ENCODE data around the gene ZNF74.

The ZNF74 gene

DNA sequence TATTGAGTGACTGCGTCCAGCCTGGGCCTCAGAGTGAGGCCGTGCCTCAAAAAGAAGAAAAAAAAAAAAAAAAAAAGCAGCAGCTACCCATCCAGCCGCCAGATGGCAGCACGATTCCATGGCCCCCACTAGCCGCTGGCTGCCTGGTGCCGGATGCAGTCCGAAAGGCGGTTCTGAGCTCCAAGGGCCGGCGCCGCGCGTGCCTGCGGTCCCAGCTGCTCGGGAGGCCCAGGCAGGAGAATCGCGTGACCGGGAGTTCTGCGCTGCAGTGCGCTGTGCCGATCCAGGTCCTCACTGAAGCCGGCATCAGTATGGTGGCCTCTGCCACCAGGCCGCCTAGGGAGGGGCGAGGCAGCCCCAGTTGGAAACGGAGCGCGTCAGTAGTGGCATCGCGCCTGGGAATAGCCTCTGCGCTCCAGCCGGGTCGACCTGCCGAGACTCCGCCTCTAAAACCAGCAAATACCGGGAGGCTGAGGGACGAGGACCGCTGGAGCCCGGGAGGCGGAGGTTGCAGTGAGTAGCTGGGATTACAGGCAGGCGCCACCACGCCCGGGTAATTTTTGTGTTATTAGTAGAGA is 24.3 kb downstream of the ZNF74 start:
- peak overlapping the region; percentile 64 for H3K4me2 ChIP-seq (ENCODE audit: insufficient read depth, low read length)
- ATAC-seq (ENCODE audit: insufficient read depth, low read depth) (peak; percentile 63), DNase-seq (peak; percentile 68)
- H3K27me3 ChIP-seq (ENCODE audit: insufficient read depth, low read length, poor library complexity) = no peaks in the 10 kb centered on the region
- no peak overlapping the region for H3K27ac ChIP-seq (ENCODE audit: low read length)
- peak overlapping the region in 1 of 2 experiments; percentile 46; a peak in 2 of 4 replicates for H3K4me3 ChIP-seq (ENCODE audit: low read depth in 1 of 2, low read length in 2 of 2)
- no peaks in the 10 kb centered on the region for H3K36me3 ChIP-seq (ENCODE audit: insufficient read depth, low read length)
- no peaks in the 10 kb centered on the region for H3K9me3 ChIP-seq (ENCODE audit: insufficient read depth, low read length, severe bottlenecking)
- peak overlapping the region; percentile 76 for H2AFZ ChIP-seq (ENCODE audit: low read depth, low read length)
- H3K9ac ChIP-seq (ENCODE audit: low read depth, low read length) = peak overlapping the region; percentile 25
- H4K20me1 ChIP-seq (ENCODE audit: insufficient read depth, low read length) = 0 out of 2 replicates have a peak, but pooled peaks cover 2% of the 10 kb centered on the region
- no peak for TF ChIP-seq EZH2 (IDR thresholded peaks at IDR 0.05; ENCODE audit: borderline replicate concordance, low read depth, low read length, severe bottlenecking)
- TF ChIP-seq, protein P1, sequence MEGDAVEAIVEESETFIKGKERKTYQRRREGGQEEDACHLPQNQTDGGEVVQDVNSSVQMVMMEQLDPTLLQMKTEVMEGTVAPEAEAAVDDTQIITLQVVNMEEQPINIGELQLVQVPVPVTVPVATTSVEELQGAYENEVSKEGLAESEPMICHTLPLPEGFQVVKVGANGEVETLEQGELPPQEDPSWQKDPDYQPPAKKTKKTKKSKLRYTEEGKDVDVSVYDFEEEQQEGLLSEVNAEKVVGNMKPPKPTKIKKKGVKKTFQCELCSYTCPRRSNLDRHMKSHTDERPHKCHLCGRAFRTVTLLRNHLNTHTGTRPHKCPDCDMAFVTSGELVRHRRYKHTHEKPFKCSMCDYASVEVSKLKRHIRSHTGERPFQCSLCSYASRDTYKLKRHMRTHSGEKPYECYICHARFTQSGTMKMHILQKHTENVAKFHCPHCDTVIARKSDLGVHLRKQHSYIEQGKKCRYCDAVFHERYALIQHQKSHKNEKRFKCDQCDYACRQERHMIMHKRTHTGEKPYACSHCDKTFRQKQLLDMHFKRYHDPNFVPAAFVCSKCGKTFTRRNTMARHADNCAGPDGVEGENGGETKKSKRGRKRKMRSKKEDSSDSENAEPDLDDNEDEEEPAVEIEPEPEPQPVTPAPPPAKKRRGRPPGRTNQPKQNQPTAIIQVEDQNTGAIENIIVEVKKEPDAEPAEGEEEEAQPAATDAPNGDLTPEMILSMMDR (IDR thresholded peaks at IDR 0.05; ENCODE audit: borderline replicate concordance, extremely low read depth, low read length, poor library complexity, severe bottlenecking) = peak; percentile 87
- peaks cover 22% of the 10 kb centered on the region for H3K4me1 ChIP-seq (ENCODE audit: insufficient read depth, low read length)
- H3K79me2 ChIP-seq (ENCODE audit: insufficient read depth, low read length) = no peaks in the 10 kb centered on the region

DNA sequence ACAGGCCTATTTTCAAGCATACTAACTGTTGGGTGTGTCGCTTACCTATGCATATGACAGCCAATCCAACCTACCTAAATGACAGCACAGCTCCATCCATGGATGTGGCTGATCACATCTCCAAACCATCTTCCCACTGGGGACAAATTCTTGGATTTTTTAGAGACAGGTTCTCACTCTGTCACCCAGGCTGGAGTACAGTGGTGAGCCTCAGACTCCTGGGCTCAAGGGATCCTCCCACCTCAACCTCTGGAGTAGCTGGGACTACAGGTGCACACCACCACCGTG is 25.7 kb downstream of the ZNF74 start:
- Histone ChIP-seq H3K9ac (ENCODE audit: low read depth, low read length) (no peak overlapping the region), H3K79me2 (ENCODE audit: insufficient read depth, low read length) (no peaks in the 10 kb centered on the region), H3K27me3 (ENCODE audit: insufficient read depth, low read length, poor library complexity) (no peaks in the 10 kb centered on the region), H3K27ac (ENCODE audit: low read length) (no peak overlapping the region), H4K20me1 (ENCODE audit: insufficient read depth, low read length) (0 out of 2 replicates have a peak, but pooled peaks cover 5% of the 10 kb centered on the region), H2AFZ (ENCODE audit: low read depth, low read length) (no peak overlapping the region), H3K9me3 (ENCODE audit: insufficient read depth, low read length, severe bottlenecking) (no peaks in the 10 kb centered on the region), H3K36me3 (ENCODE audit: insufficient read depth, low read length) (no peaks in the 10 kb centered on the region), H3K4me2 (ENCODE audit: insufficient read depth, low read length) (no peak overlapping the region), H3K4me1 (ENCODE audit: insufficient read depth, low read length) (peaks cover 22% of the 10 kb centered on the region), H3K4me3 (ENCODE audit: low read depth in 1 of 2, low read length in 2 of 2) (no peak overlapping the region)
- TF ChIP-seq EZH2 (IDR thresholded peaks at IDR 0.05; ENCODE audit: borderline replicate concordance, low read depth, low read length, severe bottlenecking) = no peak
- ATAC-seq (ENCODE audit: insufficient read depth, low read depth) (no peak), DNase-seq (no peak)

DNA sequence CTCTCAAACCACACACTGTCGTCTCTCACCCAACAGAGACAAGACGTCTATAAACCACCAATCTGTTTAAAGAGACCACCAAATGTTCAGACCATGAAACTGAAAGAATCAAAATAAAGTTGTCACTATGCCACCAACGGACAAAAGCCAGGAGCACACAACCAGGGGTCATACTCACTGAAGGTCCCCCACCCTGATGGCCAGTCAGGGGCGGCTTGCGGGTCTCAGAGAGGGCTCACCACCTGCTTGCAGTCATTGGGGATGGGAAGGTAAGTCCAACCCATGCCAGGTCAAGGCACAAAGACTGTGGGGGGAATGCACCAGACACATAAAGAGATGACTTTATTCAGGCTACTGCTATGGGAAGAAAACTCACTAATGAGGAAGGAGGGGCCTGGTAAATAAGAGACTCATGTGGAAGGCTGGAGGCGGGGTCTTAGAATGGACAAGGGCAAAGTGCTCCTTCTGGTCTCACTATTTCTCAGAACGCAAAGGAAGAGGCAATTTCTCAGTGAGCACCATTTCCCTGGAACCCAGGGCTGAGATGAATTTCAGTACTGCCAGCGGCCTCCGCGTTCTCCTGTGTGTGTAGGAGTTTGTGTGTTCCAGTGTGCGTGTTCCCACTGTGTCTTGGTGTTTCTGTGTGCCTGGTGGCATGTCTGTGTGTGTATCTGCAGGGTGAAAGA is 26.3 kb downstream of the ZNF74 start:
- Histone ChIP-seq H3K9me3 (ENCODE audit: insufficient read depth, low read length, severe bottlenecking) (no peaks in the 10 kb centered on the region), H4K20me1 (ENCODE audit: insufficient read depth, low read length) (0 out of 2 replicates have a peak, but pooled peaks cover 5% of the 10 kb centered on the region), H3K36me3 (ENCODE audit: insufficient read depth, low read length) (no peaks in the 10 kb centered on the region), H2AFZ (ENCODE audit: low read depth, low read length) (no peak overlapping the region), H3K9ac (ENCODE audit: low read depth, low read length) (no peak overlapping the region), H3K27ac (ENCODE audit: low read length) (no peak overlapping the region), H3K79me2 (ENCODE audit: insufficient read depth, low read length) (no peaks in the 10 kb centered on the region), H3K4me1 (ENCODE audit: insufficient read depth, low read length) (peaks cover 22% of the 10 kb centered on the region), H3K27me3 (ENCODE audit: insufficient read depth, low read length, poor library complexity) (no peaks in the 10 kb centered on the region), H3K4me3 (ENCODE audit: low read depth in 1 of 2, low read length in 2 of 2) (no peak overlapping the region), H3K4me2 (ENCODE audit: insufficient read depth, low read length) (no peak overlapping the region)
- DNase-seq (no peak), ATAC-seq (ENCODE audit: insufficient read depth, low read depth) (no peak)
- TF ChIP-seq, protein P1 (IDR thresholded peaks at IDR 0.05; ENCODE audit: borderline replicate concordance, extremely low read depth, low read length, poor library complexity, severe bottlenecking) = no peak
- TF ChIP-seq EZH2 (IDR thresholded peaks at IDR 0.05; ENCODE audit: borderline replicate concordance, low read depth, low read length, severe bottlenecking) = no peak

DNA sequence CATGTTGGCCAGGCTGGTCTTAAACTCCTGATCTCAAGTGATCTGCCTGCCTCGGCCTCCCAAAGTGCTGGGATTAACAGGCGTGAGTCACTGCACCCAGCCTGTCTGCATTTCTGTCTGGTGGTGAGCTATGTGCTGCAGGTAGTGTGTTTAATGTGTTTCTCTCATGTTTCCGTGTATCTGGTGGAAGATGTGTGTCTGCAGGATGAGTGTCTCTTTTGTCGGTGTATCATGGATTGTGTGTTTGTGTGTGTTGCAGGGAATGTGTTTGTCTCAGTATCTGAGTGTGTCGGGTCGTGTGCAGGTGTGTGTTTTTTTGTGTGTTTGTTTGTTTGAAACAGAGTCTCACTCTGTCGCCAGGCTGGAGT is 27.5 kb downstream of the ZNF74 start:
- H3K79me2 ChIP-seq (ENCODE audit: insufficient read depth, low read length) = no peaks in the 10 kb centered on the region
- 0 out of 2 replicates have a peak, but pooled peaks cover 5% of the 10 kb centered on the region for H4K20me1 ChIP-seq (ENCODE audit: insufficient read depth, low read length)
- peaks cover 22% of the 10 kb centered on the region for H3K4me1 ChIP-seq (ENCODE audit: insufficient read depth, low read length)
- H3K9ac ChIP-seq (ENCODE audit: low read depth, low read length) = no peak overlapping the region
- H3K9me3 ChIP-seq (ENCODE audit: insufficient read depth, low read length, severe bottlenecking) = no peaks in the 10 kb centered on the region
- no peak for DNase-seq
- no peak overlapping the region for H3K4me2 ChIP-seq (ENCODE audit: insufficient read depth, low read length)
- H3K27ac ChIP-seq (ENCODE audit: low read length) = no peak overlapping the region
- no peak for ATAC-seq (ENCODE audit: insufficient read depth, low read depth)
- TF ChIP-seq, protein P1 (IDR thresholded peaks at IDR 0.05; ENCODE audit: borderline replicate concordance, extremely low read depth, low read length, poor library complexity, severe bottlenecking) = no peak
- TF ChIP-seq EZH2 (IDR thresholded peaks at IDR 0.05; ENCODE audit: borderline replicate concordance, low read depth, low read length, severe bottlenecking) = no peak
- H3K36me3 ChIP-seq (ENCODE audit: insufficient read depth, low read length) = no peaks in the 10 kb centered on the region
- no peak overlapping the region for H2AFZ ChIP-seq (ENCODE audit: low read depth, low read length)
- no peaks in the 10 kb centered on the region for H3K27me3 ChIP-seq (ENCODE audit: insufficient read depth, low read length, poor library complexity)
- no peak overlapping the region for H3K4me3 ChIP-seq (ENCODE audit: low read depth in 1 of 2, low read length in 2 of 2)

All from DND-41 (cell line).